Bone marrow (tissue), 2 donors: ENCODE results near the gene CDC45.

Source experiments
- DNase-seq, 2 donors: peaks; one replicate each; lab custom pipeline; 2025; lab: John Stamatoyannopoulos, UW

Gene CDC45

GRCh38 chr22:19515654-19516377 lies 36.1 kb downstream of the CDC45 start:
- DNase-seq, result no peak

DNA sequence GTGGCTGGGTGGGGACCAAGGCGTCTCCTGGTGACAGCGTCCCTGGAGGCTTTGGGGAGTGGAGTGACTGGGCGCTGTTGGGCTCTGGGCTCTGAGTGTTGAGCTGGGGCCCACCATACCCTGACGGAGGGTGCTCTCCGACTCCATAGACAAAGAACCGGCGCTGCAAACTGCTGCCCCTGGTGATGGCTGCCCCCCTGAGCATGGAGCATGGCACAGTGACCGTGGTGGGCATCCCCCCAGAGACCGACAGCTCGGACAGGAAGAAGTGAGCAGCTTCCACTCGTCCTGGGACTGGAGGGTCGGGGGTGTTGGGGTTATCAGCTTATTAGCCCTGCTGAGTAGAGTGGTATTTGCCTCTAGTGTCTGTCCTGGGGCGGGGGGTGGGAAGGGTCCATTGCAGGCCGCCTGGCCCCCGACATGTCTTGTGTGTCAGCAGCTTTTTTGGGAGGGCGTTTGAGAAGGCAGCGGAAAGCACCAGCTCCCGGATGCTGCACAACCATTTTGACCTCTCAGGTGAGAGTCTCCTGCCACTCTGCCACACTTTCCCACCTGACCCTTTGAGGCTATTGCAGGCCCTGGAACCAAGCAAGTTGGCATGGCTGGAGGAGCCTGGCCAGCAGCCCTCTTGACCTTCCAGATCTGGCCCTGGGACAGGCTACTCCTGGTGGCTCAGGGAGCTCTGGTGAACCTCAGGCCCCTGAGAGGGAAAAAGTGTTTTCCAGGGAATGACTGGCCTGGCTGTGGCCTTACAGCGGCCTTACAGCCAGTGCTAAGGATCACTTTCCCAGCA lies 36.9 kb downstream of the CDC45 start:
- DNase-seq, result no peak

GRCh38 chr22:19517171-19517500 lies 37.4 kb downstream of the CDC45 start:
- no peak for DNase-seq

- DNase-seq, result no peak
Observed at GRCh38 chr22:19517919-19518611, 38.3 kb downstream of the CDC45 start.

DNA sequence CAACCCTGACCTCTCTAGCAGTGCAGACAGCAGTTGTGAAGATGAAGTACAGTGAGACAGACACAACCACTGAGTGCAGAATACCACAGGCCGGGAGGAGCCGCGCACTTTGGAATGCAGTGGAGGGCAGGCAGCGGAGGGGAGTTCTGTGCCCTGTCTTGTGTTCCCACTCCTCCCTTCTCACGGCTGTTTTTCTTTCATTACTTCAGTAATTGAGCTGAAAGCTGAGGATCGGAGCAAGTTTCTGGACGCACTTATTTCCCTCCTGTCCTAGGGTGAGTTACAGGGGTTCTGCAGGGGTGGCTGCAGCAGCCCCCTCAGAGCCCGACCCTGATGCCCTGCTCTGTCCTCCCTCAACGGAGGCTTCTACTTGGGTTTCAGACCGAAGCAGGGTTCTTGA lies 38.9 kb downstream of the CDC45 start:
- DNase-seq, result no peak

DNA sequence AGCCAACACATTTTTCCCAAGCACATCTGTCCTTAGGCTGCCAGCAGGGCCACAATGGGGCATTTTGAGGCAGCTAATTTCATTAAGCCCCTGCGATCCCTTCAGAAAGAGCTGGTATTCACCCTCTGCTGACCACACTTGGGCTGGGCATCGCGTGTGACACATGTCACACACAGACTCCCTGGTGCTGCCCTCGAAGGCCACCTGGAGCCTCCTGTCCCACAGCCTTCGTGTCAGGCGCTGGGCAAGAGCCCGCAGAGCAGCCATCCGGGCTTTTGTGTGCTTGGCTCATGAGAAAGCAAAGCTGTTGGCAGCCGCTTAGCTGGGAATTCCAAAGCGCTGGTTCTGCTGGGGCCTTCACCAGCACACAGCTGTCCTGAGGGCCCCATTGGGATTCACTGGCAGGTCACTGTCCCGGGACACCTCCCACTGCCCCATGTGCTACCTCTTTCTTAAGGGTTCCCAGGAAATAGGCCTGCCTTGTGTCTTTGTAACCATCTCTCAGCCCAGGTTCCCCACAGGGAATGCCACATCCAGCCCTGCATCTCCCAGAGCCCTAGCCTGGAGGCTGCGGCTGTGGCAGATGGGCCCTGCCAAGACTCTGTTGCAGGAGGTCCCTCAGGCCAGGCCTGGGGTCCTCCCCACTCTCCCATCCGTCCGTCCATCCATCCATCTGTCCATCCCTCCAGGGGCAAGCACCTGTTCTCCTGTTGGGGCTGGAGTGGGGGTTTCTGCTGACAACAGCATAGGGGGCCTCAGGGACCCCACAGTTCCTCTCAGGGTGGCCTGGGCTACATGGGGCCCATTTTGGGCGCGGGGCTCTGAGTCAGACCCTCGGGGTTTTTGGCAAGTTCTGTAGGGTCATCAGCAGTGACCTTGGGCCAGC lies 39.6 kb downstream of the CDC45 start:
- no peak for DNase-seq

GRCh38 chr22:19520007-19520406 lies 40.3 kb downstream of the CDC45 start:
- no peak for DNase-seq

DNA sequence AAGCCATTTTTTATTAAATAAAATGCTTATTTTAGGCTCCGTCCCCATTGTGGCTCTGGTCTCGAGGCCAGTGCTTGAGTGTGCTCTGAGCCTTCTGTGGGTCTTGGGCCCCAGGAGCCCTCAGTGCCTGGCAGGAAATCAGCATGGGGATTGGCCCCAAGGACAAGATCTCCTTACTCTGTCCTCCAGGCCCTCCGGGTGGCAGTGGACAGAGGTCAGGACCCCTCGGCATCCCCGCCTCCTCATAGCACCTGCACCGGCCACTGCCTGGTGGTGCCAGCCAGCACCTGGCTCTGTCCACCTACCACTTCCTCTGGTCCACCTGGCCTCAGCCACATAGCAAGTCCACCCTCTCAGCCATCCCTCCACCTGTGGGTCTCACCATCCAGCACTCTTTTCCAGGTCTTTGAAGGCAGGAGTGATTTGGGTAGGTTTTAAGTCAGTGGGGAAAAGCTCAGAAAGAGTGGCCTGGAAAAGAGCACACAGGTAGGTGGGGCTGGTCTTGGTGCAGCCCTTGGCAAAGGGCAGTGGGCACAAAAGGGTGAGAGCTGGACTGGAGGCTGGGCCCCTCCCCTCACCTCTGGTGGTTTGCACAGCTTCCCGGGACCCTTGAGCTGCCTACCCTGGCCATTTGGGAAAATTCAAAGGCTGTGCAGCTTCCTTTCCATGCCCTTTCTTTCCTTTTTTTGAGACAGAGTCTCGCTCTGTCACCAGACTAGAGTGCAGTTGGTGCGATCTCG lies 41.0 kb downstream of the CDC45 start:
- DNase-seq, result no peak

DNA sequence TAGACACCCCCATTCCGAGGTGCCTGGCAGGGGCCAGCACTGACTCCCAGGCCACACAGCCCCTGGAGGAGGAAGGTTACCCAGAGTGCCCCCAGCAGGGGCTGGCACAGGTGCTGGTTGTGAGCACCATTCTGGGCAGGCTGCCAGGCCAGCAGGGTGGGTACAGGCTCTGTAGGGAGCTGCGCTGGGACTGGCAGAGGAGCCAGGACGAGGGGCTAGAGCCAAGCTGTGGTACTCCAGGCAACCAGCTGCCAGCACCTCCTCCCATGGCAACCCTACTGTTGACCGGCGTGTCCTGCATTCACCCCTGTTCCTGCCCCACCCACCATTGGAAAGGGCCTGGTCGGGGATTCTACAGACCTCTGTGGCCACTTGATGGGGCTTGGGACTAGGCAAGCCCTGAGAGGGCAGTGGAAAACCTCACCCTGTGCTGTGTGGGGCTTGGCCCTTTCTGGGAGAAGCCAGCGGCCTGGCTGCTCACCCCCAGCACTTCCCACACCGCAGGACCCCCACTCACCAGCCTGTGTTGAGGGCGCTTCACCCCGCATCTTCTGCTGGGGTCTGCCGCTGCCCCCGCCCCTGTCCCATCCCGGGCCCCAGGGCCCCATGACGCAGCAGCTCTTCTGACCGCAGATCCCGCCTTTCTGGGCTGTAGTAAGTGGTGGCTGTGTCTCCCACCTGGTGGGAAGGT lies 42.6 kb downstream of the CDC45 start:
- no peak for DNase-seq

DNA sequence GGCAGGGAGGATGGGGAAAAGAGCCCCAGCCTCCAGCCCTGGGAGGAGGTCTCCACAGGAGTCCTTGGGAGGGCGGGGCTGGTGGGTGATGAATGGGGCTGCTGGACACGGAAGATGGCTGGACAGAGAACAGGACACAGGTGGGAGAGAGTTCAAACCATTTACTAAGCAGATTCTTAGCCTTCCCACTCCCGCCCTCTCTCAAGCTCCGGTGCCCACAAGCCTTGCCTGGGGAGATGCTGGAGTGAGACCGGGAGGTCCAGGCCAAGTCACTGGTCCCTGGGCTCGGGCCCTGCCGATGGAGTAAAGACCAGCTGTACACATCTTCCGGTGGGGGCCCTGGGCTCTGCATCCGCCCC lies 43.1 kb downstream of the CDC45 start:
- DNase-seq, result no peak

- DNase-seq, result no peak
Observed at GRCh38 chr22:19523240-19524169, 43.8 kb downstream of the CDC45 start.

- DNase-seq, result no peak
Observed at GRCh38 chr22:19524170-19525115, 44.7 kb downstream of the CDC45 start, which contains the start of gene CLDN5. CLDN5 (minus strand) TSS chr22:19524410; CDS start chr22:19524255, 155 bp downstream.

GRCh38 chr22:19525116-19525660 lies 45.5 kb downstream of the CDC45 start:
- DNase-seq, result no peak

GRCh38 chr22:19525666-19526065 lies 45.9 kb downstream of the CDC45 start:
- no peak for DNase-seq

GRCh38 chr22:19526076-19526701 lies 46.5 kb downstream of the CDC45 start:
- DNase-seq, result no peak

DNA sequence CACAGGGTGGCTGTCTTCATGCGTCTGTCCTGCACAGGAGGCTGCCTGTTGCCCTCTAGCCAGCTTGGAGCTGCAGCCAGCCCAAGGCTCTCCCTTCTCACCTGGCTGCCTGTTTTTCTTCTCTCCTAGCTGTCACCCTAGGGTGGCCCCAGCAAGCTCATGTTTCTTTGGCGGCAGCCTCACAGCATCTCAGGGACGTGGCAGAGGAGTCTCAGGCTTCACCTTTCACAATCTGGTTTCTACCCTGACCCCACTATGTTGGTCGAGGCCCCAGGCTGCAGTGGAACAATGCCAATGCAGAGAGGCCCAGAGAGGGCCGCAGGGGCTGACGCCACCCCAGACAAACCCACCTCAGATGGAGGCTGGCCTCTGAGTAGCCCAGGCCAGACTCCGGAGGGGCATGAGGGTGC lies 47.0 kb downstream of the CDC45 start:
- DNase-seq, result no peak

- DNase-seq, result no peak
Observed at GRCh38 chr22:19527321-19527721, 47.6 kb downstream of the CDC45 start.
